ENCODE results near the gene AVEN.

DNA sequence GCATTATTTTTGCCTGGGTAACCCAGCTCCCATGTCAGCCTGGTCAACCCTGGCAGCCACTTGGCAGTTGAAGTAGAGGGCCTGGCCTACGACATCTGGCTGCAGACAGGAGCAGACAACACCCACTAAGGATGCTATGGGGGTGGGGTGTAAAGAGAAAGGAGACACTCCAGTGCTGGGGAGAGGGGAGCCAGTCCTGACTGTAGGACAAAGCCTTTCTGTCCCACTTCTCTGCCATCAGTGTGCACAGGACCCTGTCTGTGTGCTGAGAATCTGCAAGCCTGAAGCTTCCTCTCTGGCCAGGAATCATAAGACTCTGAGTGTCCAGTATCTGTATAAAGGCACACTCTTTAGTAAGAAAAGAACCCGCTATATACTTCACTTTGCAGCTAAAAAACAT is 167.0 kb downstream of the AVEN start:
- TF ChIP-seq, protein P1, sequence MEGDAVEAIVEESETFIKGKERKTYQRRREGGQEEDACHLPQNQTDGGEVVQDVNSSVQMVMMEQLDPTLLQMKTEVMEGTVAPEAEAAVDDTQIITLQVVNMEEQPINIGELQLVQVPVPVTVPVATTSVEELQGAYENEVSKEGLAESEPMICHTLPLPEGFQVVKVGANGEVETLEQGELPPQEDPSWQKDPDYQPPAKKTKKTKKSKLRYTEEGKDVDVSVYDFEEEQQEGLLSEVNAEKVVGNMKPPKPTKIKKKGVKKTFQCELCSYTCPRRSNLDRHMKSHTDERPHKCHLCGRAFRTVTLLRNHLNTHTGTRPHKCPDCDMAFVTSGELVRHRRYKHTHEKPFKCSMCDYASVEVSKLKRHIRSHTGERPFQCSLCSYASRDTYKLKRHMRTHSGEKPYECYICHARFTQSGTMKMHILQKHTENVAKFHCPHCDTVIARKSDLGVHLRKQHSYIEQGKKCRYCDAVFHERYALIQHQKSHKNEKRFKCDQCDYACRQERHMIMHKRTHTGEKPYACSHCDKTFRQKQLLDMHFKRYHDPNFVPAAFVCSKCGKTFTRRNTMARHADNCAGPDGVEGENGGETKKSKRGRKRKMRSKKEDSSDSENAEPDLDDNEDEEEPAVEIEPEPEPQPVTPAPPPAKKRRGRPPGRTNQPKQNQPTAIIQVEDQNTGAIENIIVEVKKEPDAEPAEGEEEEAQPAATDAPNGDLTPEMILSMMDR (conservative IDR thresholded peaks at IDR 0.05 in 1 of 2, IDR thresholded peaks at IDR 0.05 in 1 of 2; ENCODE audit: extremely low read depth in 1 of 2, insufficient read depth in 1 of 2, low read depth in 1 of 2, low read length in 2 of 2) = no peak
- TF ChIP-seq EZH2 (IDR thresholded peaks at IDR 0.05; ENCODE audit: borderline replicate concordance, low read length) = no peak
